HG03280 (cell line): ENCODE results near the gene LCN2.

ENCODE experiments used
- ATAC-seq: cut with Tn5 transposase; IDR thresholded peaks from one replicate; pipeline ENCODE4 v1.9.1; 2021; ENCODE audit warnings: mild to moderate bottlenecking, moderate library complexity; ENCODE audit not compliant: unreplicated experiment

Gene LCN2

DNA sequence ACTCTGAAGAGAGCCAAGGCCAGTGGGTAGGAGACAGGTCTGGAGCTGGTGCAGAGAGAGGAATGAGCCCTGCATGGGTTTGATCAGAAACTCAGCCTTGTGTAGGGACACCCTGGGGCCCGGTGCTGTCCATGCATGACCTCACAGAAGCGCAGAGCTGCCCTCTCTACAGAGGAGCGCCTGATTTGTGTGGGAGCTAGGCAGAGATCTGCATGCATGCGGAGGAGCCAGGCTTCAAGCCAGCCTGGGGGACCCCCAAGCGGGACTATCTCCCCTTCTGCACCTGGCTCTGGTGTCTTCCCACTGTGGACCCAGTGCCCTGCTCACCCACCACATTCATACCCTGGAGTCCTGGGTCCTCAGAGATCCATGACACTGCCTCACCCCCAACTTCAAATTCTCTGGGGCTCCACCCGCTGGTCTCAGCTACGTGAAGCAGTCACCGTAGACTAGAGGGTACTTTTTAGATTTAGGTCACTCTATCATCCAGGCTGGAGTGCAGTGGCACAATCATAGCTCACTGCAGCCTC, 2.6 kb upstream of the LCN2 start:
- no peak for ATAC-seq

DNA sequence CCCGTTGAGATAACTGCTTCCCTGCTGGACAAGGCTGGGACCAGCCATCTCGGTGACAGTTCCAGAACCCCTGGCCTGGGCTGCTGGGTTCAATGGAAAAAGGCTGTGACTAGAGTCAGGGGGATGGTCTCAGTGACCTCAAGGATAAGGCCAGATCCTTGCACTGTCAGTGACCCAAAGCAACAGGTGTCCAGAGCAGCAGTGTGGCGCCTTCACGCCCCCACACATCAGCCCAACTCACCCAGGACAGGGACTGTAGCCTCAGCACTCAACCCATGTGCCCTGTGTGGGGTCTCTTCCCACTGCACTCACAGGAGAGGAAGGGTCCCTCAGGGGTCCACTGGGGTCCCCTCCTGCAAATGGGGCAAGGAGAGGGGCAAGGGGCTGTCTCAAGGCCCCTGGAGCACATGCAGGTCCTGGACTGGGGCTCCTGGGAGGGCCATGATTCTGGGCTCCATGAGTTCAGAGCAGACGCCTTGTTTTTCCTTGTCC, 698 bp upstream of the LCN2 start:
- no peak for ATAC-seq

DNA sequence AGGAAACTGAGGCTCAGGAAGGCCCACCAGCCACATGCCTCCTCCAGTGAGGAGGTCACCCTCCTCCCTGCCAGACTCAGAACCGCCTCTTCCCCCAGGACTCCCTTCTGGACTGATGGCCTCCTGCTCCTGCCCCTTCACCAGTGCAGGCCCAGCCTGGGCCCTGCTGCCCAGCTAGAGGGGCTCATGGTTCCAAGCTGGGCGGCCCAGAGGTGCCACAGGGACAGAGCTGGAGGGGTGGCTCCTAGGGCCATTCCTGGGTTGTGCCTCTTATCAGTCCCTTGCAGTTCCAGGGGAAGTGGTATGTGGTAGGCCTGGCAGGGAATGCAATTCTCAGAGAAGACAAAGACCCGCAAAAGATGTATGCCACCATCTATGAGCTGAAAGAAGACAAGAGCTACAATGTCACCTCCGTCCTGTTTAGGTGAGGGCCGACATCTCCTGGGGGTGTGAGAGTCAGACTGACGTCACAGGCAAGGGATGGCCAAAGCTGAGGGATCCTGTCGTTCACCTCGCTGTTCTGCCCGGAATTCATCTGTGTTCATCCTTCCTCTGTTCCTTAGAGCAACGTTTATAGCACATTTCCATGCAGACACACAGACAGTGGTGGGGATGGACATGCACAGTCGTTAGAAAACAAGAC, 819 bp downstream of the LCN2 start:
- no peak for ATAC-seq

DNA sequence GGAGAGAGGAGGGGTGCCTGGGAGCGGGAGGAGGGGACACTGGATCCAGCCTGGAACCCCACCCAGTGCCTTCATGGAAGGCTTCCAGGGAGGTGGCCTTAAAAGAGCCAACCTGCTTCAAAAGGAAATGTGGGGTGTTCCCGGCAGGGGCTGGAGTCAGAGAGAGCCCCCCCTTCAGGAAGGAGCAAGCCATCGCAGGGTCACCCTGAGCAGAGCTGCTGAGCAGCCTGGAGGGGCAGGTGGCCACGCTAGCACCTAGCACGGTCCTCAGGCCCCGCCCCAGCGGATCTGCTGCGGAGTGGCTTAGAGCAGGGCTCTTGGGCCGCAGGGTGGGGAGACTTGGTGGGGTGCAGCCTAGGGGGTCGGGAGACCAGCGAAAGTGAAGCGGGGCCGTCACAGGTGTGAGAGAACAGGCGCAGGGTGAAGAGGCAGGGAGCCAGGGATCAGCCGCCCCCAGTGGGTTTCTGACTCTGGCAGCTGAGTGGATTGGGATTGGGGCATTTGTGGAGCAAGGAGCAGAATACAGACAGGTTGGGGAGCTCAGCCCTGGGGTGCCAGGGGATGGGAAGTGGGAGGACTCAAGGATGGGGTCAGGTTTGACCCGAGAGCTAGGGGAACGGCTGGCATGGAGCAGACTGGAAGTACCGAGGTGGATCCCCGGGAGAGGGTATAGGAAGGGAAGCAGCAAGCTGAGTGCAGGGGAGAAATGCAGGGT, 1.5 kb downstream of the LCN2 start:
- ATAC-seq, result no peak

DNA sequence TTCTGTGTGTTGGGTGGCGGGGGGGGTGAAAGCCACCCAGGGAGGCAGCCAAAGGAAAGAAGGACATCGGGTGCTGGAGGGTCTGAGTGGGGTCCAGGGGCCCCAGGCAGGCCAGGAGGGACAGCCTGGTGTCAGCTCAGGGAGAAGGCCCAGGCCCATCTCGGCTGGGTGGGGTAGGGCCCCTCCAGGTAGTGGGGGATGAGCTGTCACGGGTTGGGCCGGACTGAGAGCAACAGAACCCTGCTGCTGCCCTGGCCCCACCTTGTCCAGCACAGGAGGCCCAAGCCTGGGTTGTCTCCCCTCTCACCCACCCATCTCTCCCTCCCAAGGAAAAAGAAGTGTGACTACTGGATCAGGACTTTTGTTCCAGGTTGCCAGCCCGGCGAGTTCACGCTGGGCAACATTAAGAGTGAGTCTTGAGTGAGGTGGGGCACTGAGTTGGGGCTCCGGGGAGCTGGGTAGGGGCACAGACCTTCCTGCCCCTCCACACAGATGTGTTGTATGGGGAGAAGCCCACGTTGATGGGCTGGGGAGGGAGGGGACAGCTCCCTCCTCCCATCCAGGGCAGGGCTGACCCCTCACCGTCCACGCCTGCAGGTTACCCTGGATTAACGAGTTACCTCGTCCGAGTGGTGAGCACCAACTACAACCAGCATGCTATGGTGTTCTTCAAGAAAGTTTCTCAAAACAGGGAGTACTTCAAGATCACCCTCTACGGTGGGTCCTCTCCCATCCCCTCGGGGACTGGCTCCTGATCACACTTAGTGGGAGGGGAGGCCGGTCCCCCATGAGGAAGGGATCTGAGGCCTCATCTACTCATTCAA, 2.3 kb downstream of the LCN2 start:
- no peak for ATAC-seq

DNA sequence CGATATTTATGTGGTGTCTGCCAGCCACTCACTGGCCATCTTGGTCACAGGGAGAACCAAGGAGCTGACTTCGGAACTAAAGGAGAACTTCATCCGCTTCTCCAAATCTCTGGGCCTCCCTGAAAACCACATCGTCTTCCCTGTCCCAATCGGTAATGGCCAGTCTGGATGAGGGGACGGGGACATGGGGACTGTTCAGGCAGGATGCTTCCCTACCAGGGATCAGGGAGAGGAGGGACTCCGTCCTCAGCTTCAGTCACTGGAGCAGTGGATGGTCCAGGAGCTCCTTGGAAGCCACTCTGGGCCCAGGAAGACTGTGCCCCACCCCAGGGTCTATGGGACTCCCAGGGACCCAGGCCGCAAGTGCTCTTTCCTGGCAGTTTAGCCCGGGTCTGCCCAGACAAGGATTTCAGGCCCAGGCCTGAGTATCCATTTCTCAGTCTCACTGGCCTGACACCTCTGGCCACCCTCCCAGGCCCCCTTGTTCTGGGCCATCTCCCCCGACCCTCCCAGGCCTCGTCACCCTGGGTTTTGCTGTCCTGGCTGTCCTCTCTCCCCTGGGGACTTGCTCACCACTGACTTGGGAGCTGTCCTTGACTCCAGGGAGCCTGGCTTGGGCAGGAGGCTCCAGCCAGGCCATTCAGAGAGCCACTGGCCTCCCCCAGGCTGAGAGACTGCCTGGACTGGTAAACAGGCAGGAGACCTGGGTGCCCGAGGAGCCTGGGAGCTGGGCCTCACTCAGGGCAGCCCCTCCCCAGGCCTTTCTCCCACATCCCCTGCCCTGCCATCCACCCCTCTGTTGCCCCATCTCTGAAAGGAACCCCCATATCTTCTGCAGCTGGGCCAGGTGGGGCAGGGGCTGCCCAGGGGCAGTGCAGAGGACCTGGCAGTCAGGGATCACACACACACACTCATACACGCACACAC, 3.1 kb downstream of the LCN2 start:
- ATAC-seq, result no peak

DNA sequence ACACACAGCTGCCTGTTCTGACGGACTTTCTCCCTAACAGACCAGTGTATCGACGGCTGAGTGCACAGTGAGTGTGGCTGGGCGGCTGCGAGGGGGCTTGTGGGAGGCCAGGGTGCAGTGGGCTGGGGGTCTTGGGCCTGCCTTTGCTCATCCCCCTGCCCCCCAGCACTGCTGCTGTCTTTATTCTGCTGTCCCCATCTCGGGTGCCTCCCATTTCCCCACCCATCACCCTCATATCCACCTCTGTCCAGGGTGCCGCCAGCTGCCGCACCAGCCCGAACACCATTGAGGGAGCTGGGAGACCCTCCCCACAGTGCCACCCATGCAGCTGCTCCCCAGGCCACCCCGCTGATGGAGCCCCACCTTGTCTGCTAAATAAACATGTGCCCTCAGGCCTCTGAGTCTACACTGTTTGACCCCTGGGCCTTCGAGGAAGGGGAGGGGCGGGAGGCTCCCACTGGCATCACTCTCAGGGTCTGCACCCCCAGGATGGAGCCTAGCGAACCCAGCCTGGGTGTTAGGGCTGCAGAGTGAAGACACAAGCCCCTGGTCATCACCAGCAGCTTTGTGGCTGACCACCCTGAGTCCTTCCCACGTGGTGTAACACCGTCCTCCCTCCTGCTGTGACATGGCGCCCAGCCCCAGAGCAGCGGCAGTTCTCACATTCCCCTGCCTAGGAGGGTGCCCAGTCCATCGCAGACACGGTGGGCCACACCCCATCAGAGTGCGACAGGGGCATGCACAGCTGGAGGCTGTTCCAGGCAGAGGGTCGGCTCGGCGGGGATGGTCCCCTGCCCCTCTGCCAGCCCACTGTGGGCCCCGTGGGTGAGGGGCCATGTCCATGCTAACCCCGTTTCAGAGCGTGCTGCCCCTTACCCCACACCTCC, 4.0 kb downstream of the LCN2 start:
- no peak for ATAC-seq

DNA sequence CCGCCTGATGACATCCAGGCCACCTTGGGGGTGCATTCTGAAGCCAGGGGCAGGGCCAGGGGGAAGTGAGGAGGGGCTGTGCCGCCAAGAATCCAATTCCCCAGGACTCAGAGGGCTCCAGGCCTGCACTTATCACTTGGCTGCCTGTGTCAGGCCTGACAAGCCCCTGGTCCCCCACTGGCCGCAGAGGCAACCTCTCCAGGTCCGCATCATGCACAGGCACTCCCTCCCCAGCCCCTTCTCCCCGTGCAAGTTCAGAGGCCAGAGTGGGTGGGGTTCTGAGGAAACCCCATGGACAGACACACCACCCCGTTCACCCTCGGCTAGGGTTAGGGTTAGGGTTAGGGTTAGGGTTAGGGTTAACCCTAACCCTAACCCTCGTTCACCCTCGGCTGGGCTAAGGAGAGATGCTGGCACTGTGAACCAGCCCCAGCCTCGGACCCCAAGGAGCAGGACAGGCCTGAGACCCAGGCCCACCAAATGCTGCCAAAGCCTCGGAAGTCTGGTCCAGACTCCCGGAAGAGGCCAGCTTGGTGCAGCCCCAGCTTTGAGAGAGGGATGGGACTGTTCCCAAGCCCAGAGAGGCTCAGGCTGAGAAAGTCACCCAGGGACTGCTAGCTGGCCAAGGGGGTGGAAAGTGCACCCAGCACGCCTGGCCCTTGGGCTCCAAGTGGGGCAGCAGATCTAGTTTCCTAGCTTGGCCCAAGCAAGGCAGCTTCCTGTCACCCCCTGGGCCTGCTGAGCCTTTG, 4.9 kb downstream of the LCN2 start:
- ATAC-seq, result no peak

DNA sequence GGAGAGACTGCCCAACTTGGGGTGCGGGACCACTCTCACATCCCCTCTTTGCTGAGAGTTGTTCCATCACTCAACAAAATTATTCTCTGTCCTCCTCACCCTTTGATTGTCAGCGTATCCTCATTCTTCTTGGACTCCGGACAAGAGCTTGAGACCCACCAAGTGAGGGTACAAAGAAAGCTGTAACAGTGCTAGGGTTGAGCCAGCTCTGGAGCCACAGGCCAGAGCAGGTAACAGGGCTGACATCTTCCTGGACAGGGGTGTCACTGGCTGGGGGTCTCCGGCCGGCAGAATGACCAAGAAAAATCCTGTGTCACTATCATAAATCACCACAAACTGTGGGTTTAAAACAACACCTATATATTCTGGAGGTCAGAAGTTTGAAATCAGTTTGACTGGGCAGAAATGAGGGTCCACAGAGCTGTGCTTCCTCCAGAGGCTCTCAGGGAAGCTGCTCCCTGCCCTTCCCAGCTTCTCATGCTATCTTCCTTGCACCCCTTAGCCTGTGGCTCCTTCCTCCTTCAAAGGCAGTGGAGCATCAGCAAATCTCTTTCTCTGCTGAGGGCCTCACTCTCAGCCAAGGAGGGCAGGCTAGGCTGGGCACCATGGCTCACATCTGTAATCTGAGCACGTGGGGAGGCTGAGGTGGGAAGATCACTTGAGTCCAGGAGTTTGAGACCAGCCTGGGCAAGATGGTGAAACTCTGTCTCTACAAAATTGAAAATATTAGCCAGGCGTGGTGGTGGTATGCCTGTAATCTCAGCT, 6.7 kb downstream of the LCN2 start:
- ATAC-seq, result no peak

DNA sequence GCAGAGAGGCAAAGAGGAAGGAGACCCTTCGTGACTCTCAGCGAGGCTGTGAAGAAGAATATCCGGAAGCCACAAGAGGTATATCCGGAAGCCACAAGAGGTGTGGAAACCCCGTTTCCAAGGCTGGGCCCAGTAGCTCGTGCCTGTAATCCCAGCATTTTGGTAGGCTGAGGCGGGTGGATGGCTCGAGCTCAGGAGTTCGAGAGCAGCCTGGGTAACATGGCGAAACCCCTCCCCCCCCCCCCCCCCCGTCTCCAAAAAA, 10.2 kb downstream of the LCN2 start:
- no peak for ATAC-seq

DNA sequence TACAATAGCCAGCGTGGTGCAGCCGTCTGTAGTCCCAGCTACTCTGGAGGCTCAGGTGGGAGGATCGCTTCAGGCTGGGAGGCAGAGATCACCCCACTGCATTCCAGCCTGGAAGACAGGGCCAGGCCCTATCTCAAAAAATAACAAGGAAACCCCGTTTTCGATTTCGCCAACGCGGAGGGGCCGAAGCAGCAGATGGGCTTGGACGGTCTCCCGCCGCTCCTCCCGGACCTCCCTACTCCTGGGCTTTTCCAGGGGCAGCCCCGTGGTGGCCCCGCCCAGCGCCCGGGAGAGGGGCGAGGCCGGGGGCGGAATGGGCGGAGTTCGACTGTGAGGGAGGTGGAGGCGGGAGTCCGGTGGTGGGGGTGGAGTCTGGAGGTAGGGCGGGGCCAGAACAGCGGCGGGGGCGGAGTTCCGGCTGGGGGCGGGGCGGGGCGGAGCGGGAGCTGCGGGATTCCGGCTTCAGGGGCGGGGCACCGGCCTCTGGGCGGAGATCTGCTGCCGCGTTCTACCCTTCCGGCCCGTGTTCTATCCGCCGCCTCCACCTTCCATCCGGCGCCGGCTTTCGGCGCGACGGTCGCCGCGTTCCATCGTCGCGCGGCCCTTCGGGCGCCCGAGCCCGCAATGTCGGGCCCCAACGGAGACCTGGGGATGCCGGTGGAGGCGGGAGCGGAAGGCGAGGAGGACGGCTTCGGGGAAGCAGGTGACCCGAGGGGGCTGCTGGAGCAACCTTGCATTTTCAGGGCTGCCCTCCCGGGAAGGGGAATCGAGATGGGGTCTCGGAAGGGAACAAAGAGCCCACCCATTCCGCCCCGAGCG, 10.7 kb downstream of the LCN2 start, which contains the start of gene BBLN:
BBLN (plus strand) TSS at position 482 of the 819 bp plus-strand sequence; CDS start at position 625, 143 bp downstream.
- peak; percentile 86 for ATAC-seq

DNA sequence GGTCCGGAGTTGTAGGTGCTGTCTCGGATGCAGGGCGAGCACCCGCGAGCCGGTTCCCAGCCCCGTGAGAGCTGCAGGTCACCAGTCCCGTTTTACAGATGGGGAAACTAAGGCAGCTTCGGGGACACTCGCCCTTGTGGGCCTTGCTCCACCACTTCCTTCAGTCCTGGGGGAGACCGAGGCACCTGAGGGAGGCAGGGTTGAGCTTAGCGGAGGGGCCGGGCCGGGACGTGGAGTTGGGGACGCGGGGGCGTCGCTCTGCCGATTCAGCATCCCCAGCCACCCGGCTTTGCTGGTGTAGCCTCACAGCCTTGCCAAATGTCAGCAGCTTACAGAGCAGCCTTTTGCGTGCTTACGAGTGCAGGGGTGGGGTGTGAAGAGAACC, 11.3 kb downstream of the LCN2 start:
- ATAC-seq, result peak; percentile 13

DNA sequence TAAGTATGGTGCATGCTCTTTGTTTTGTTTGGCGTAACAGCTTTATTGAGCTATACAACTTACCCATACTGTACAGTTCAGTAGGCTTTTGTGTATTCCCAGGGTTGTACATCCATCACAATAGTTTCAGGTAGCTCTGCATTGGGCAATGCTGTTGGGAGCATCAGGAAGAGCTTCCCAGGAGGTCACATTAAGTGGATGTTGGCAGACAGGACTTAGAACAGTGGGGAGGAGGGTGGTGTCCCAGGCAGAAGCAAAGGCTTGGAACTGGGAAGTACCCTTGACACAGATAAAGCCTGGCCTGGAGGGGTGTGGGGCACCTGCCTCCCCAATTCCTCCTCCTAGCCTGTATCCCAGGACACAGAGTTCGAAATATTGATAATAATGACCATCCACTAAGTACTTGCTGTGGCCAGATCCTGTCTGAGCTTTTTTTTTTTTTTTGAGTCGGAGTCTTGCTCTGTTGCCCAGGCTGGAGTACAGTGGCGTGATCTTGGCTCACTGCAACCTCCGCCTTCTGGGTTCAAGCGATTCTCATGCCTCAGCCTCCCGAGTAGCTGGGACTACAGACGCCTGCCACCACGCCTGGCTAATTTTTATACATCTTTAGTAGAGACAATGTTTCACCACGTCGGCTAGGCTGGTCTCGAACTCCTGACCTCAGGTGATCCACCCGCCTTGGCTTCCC, 12.1 kb downstream of the LCN2 start:
- no peak for ATAC-seq

DNA sequence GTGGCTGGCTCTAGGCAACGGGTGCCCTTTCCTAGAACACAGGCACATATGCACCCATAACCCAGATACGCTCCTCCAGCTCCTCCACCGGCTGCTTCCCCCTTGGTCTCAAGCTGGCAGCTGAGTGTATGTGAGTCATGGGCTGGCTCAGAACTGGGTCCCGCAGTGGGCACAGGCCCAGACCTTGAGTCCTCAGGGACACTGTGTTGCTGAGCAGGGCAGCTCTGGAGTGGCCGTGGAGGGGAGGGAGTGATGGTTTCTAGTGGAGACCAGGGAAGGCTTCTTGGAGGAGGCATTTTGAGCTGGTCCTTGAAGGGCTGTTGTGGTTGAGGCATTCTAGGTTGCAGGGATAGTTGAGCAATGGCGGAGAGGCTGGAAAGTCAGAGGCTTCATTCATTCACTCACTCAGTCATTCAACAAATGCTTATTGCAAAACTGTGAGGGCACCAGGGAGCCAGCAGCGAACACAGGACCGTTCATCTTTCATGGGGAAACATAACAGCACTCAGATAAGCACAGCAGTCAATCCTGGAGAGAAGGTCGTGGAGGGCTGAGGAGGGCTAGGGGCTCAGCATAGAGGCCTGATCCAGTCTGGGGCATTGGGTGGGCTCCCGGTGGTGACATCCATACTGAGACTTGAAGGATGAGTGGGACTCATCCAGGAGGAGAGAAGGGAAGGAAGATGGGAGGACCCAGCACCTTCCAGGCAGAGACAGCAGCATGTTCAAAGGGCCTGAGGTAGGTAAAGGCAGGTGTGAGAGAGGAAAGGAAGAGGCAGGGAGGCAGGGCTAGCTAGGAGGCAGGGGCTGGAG, 13.2 kb downstream of the LCN2 start:
- no peak for ATAC-seq

DNA sequence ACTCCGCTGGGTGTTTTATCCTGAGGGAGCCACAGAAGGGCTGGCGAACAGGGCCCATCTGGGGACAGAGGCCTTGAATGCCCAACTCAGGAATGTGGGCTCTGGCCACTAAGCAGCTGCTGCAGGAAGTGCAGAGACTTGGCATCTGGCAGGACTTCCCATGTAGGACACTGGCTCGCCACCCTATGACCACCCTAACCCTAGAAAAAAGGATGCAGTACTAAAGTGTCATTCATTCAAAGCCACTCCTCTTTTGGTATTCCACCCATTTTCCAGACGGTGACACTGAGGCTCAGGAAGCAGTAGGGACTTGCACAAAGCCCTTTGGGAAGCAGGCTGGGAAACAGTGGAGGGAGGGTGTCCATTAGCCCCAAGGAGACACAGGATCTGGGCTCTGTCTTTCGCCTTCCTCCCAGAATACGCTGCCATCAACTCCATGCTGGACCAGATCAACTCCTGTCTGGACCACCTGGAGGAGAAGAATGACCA, 13.8 kb downstream of the LCN2 start:
- ATAC-seq, result no peak
